ENCODE results near the gene ZNF827. TPM values are rescaled to one million over a fixed set of nuclear protein-coding genes. Genes with fewer than 3 reads are reported as not detected.

The ZNF827 gene
- total RNA-seq, 1 experiment from 2014 or later = 29.4 TPM

GRCh38 chr4:145816091-145816490 is 122.5 kb downstream of the ZNF827 start:
- Histone ChIP-seq H2BK15ac (ENCODE audit: low read depth, low read length) (no peak overlapping the region), H2BK120ac (ENCODE audit: low read depth, low read length, poor library complexity, severe bottlenecking) (no peak overlapping the region), H2AK5ac (ENCODE audit: insufficient read length, low read length) (no peak overlapping the region), H3K9ac (ENCODE audit: extremely low read depth, insufficient read length, low read length) (no peak overlapping the region), H3K27ac (ENCODE audit: insufficient read length, low read depth, low read length) (no peak overlapping the region), H2BK12ac (ENCODE audit: insufficient read length, low read depth, low read length) (no peak overlapping the region), H4K5ac (ENCODE audit: insufficient read length, low read depth, low read length) (no peak overlapping the region), H4K20me1 (ENCODE audit: control insufficient read depth, insufficient read depth, insufficient read length) (no peaks in the 10 kb centered on the region), H3K4me1 (ENCODE audit: insufficient read depth, low read length) (no peaks in the 10 kb centered on the region), H3K23me2 (ENCODE audit: insufficient read length, low read depth, low read length, poor library complexity, severe bottlenecking) (no peaks in the 10 kb centered on the region), H2AFZ (ENCODE audit: low read length) (no peak overlapping the region), H3K23ac (ENCODE audit: insufficient read length, low read depth, low read length) (no peak overlapping the region), H4K8ac (replicated peaks; ENCODE audit: insufficient read length, low read depth, low read length) (no peak overlapping the region), H3K79me1 (ENCODE audit: insufficient read depth, low read depth, low read length, poor library complexity, severe bottlenecking) (no peaks in the 10 kb centered on the region), H4K91ac (ENCODE audit: insufficient read length, low read depth, low read length) (no peak overlapping the region), H3K4ac (ENCODE audit: low read depth, low read length) (no peak overlapping the region), H3K14ac (ENCODE audit: insufficient read depth, low read length) (no peak overlapping the region), H2BK5ac (ENCODE audit: insufficient read length, low read length) (no peak overlapping the region), H3K79me2 (ENCODE audit: insufficient read depth, low read length) (no peaks in the 10 kb centered on the region), H3K56ac (ENCODE audit: insufficient read length, low read depth, low read length) (no peak overlapping the region), H3T11ph (ENCODE audit: low read length) (no peak overlapping the region), H3K27me3 (ENCODE audit: insufficient read depth, low read length) (no peaks in the 10 kb centered on the region; the same call in 1 of the 2 replicates), H3K4me2 (ENCODE audit: insufficient read depth, insufficient read length, low read length) (no peak overlapping the region), H3K9me3 (ENCODE audit: control insufficient read depth, low read depth, low read length) (no peaks in the 10 kb centered on the region), H3K18ac (ENCODE audit: insufficient read length, low read depth, low read length) (no peak overlapping the region), H2BK20ac (ENCODE audit: low read depth, low read length, poor library complexity, severe bottlenecking) (no peak overlapping the region)
- TF ChIP-seq, protein P1, sequence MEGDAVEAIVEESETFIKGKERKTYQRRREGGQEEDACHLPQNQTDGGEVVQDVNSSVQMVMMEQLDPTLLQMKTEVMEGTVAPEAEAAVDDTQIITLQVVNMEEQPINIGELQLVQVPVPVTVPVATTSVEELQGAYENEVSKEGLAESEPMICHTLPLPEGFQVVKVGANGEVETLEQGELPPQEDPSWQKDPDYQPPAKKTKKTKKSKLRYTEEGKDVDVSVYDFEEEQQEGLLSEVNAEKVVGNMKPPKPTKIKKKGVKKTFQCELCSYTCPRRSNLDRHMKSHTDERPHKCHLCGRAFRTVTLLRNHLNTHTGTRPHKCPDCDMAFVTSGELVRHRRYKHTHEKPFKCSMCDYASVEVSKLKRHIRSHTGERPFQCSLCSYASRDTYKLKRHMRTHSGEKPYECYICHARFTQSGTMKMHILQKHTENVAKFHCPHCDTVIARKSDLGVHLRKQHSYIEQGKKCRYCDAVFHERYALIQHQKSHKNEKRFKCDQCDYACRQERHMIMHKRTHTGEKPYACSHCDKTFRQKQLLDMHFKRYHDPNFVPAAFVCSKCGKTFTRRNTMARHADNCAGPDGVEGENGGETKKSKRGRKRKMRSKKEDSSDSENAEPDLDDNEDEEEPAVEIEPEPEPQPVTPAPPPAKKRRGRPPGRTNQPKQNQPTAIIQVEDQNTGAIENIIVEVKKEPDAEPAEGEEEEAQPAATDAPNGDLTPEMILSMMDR (conservative IDR thresholded peaks at IDR 0.05) = no peak
- Mint-ChIP-seq H3K4me1 (no peaks in the 10 kb centered on the region), H3K27me3 (ENCODE audit: low read depth) (no peaks in the 10 kb centered on the region), H3K9me3 (peaks cover 0 to 2% of the 10 kb centered on the region in 2 experiments; a peak in 2 of 5 replicates), H3K36me3 (ENCODE audit: insufficient read depth in 1 of 3, low read depth in 3 of 3) (peaks cover 62 to 83% (median 77%) of the 10 kb centered on the region in 3 experiments), H3K4me3 (no peak overlapping the region), H3K27ac (no peak overlapping the region)
- no CpG with 5 or more reads among the region's 3 CpGs for WGBS (ENCODE audit: extremely low coverage, insufficient read length, low lambda C conversion rate)
- no peak for DNase-seq

Measured in H9 (cell line).